ENCODE data around the gene HEXD. TPM values are rescaled to one million over a fixed set of nuclear protein-coding genes. Genes with fewer than 3 reads are reported as not detected.

The HEXD gene
- total RNA-seq, 2 donors from 2014 or later = 76.1 to 145 TPM

GRCh38 chr17:82400206-82400605, 17.9 kb upstream of the HEXD start:
- 66% methylated on average over 7 of the region's 7 CpGs for WGBS
- Histone ChIP-seq H3K9me3 (no peaks in the 10 kb centered on the region), H3K4me3 (no peak overlapping the region), H3K36me3 (peaks cover 0 to 12% of the 10 kb centered on the region in 2 donors), H3K4me1 (replicated peaks) (no peaks in the 10 kb centered on the region), H3K27me3 (replicated peaks; ENCODE audit: insufficient read depth) (no peaks in the 10 kb centered on the region), H3K27ac (no peak overlapping the region)
- no peak for TF ChIP-seq POLR2AphosphoS5 (IDR thresholded peaks at IDR 0.05)
- no peak for TF ChIP-seq POLR2A (IDR thresholded peaks at IDR 0.05)
- TF ChIP-seq CTCF (IDR thresholded peaks at IDR 0.05) = no peak
- intact Hi-C loops (cut with DNase I) = no loop called here
- DNase-seq (ENCODE audit: low spot score) = no peak

GRCh38 chr17:82400830-82401229, 17.3 kb upstream of the HEXD start:
- no peak for DNase-seq (ENCODE audit: low spot score)
- intact Hi-C loops (cut with DNase I) = no loop called here
- WGBS = 81% methylated on average over 19 of the region's 19 CpGs

GRCh38 chr17:82402865-82403264, 15.3 kb upstream of the HEXD start:
- H3K4me1 ChIP-seq (replicated peaks) = no peaks in the 10 kb centered on the region
- no peaks in the 10 kb centered on the region for H3K9me3 ChIP-seq
- intact Hi-C loops (cut with DNase I) = no loop called here
- DNase-seq (ENCODE audit: low spot score) = no peak
- 84% methylated on average over 7 of the region's 7 CpGs for WGBS
- H3K27ac ChIP-seq = no peak overlapping the region
- H3K27me3 ChIP-seq (replicated peaks; ENCODE audit: insufficient read depth) = no peaks in the 10 kb centered on the region
- H3K36me3 ChIP-seq = peaks cover 0 to 12% of the 10 kb centered on the region in 2 donors
- no peak overlapping the region for H3K4me3 ChIP-seq
- TF ChIP-seq POLR2AphosphoS5 (IDR thresholded peaks at IDR 0.05) = no peak
- no peak for TF ChIP-seq CTCF (IDR thresholded peaks at IDR 0.05)
- no peak for TF ChIP-seq POLR2A (IDR thresholded peaks at IDR 0.05)

More at GRCh38 chr17:82400830-82401229, 17.3 kb upstream of the HEXD start:
- Histone ChIP-seq H3K27ac (no peak overlapping the region), H3K4me1 (replicated peaks) (no peaks in the 10 kb centered on the region), H3K27me3 (replicated peaks; ENCODE audit: insufficient read depth) (no peaks in the 10 kb centered on the region), H3K36me3 (peaks cover 0 to 12% of the 10 kb centered on the region in 2 donors), H3K4me3 (no peak overlapping the region), H3K9me3 (no peaks in the 10 kb centered on the region)
- no peak for TF ChIP-seq POLR2A (IDR thresholded peaks at IDR 0.05)
- TF ChIP-seq CTCF (IDR thresholded peaks at IDR 0.05) = no peak
- no peak for TF ChIP-seq POLR2AphosphoS5 (IDR thresholded peaks at IDR 0.05)

GRCh38 chr17:82403662-82404660, 14.2 kb upstream of the HEXD start:
- Histone ChIP-seq H3K27me3 (replicated peaks; ENCODE audit: insufficient read depth) (no peaks in the 10 kb centered on the region), H3K36me3 (peaks cover 0 to 12% of the 10 kb centered on the region in 2 donors), H3K4me3 (no peak overlapping the region), H3K4me1 (replicated peaks) (no peaks in the 10 kb centered on the region), H3K27ac (no peak overlapping the region), H3K9me3 (no peaks in the 10 kb centered on the region)
- TF ChIP-seq POLR2AphosphoS5 (IDR thresholded peaks at IDR 0.05) (no peak), POLR2A (IDR thresholded peaks at IDR 0.05) (no peak), CTCF (IDR thresholded peaks at IDR 0.05) (no peak)
- WGBS = 95% methylated on average over 67 of the region's 67 CpGs
- no peak for DNase-seq (ENCODE audit: low spot score)
- intact Hi-C loops (cut with DNase I) = no loop called here
